GM23338 (cell line): ENCODE results near the gene CDK14. TPM values are rescaled to one million over a fixed set of nuclear protein-coding genes. Genes with fewer than 3 reads are reported as not detected.

Experiments used
- ATAC-seq: fragments of 200-7000 bp; cut with Tn5 transposase; 3 replicates; pipeline ENCODE4 v1.9.1; 2020
- DNase-seq: peaks from one replicate; pipeline ENCODE4 v3.0.0-alpha.2; 2015; ENCODE audit warnings: low spot score
- H2AFZ ChIP-seq: fragments of 200-600 bp; sonication (generic); 2 replicates; pipeline ENCODE4 v1.8.0; 2016; ENCODE audit warnings: antibody characterized with exemption, mild to moderate bottlenecking, moderate library complexity
- H3F3A ChIP-seq: fragments of 200-600 bp; sonication (generic); replicated peaks from 2 replicates; pipeline ENCODE4 v1.8.0; 2017; ENCODE audit warnings: antibody characterized with exemption, mixed run types, low read depth
- H3K27ac ChIP-seq: fragments of 200-600 bp; sonication (generic); 2 replicates; pipeline ENCODE4 v1.6.1; 2016; ENCODE audit warnings: low read depth
- H3K27me3 ChIP-seq: fragments of 200-600 bp; sonication (generic); 2 replicates; pipeline ENCODE4 v1.8.0; 2016; ENCODE audit warnings: mild to moderate bottlenecking, mixed run types, moderate library complexity; ENCODE audit not compliant: insufficient read depth
- H3K36me3 ChIP-seq: fragments of 200-600 bp; sonication (generic); 2 replicates; pipeline ENCODE4 v1.8.0; 2016; ENCODE audit warnings: mild to moderate bottlenecking; ENCODE audit not compliant: insufficient read depth
- H3K4me1 ChIP-seq: fragments of 200-600 bp; sonication (generic); 2 replicates; pipeline ENCODE4 v1.8.0; 2016; ENCODE audit warnings: mild to moderate bottlenecking, moderate library complexity; ENCODE audit not compliant: insufficient read depth
- H3K4me2 ChIP-seq: fragments of 200-600 bp; sonication (generic); 2 replicates; pipeline ENCODE4 v1.7.1; 2017; ENCODE audit warnings: mixed run types
- H3K4me3 ChIP-seq: fragments of 200-600 bp; sonication (generic); 2 replicates; pipeline ENCODE4 v1.6.1; 2016; ENCODE audit warnings: mixed run types
- H3K79me2 ChIP-seq: fragments of 200-600 bp; sonication (generic); replicated peaks from 2 replicates; pipeline ENCODE4 v1.8.0; 2017; ENCODE audit warnings: mild to moderate bottlenecking; ENCODE audit not compliant: insufficient read depth
- H3K9me2 ChIP-seq: fragments of 200-600 bp; sonication (generic); 2 replicates; pipeline ENCODE4 v1.8.0; 2017; ENCODE audit not compliant: insufficient read depth
- H4K20me1 ChIP-seq: fragments of 200-600 bp; sonication (generic); replicated peaks from 2 replicates; pipeline ENCODE4 v1.8.0; 2017; ENCODE audit warnings: mild to moderate bottlenecking; ENCODE audit not compliant: insufficient read depth
- H3K27ac Mint-ChIP-seq: 2 replicates; pipeline ENCODE4 v1.8.0; 2020; ENCODE audit warnings: inconsistent platforms, mild to moderate bottlenecking, moderate library complexity, mixed read lengths
- H3K27me3 Mint-ChIP-seq: 3 replicates; pipeline ENCODE4 v1.8.0; 2022; ENCODE audit warnings: low read depth, mild to moderate bottlenecking, moderate library complexity, mixed read lengths, inconsistent platforms; ENCODE audit not compliant: insufficient read depth, poor library complexity
- H3K36me3 Mint-ChIP-seq: 3 replicates; pipeline ENCODE4 v1.8.0; 2021; ENCODE audit warnings: low read depth, mild to moderate bottlenecking, inconsistent platforms, moderate library complexity, mixed read lengths
- H3K4me1 Mint-ChIP-seq: 3 replicates; pipeline ENCODE4 v1.8.0; 2020; ENCODE audit warnings: mild to moderate bottlenecking, inconsistent platforms, mixed read lengths
- H3K4me3 Mint-ChIP-seq: 3 replicates; pipeline ENCODE4 v1.8.0; 2021; ENCODE audit warnings: moderate library complexity, mild to moderate bottlenecking, inconsistent platforms, mixed read lengths
- H3K9me3 Mint-ChIP-seq: 3 replicates; pipeline ENCODE4 v1.8.0; 2020; ENCODE audit warnings: moderate library complexity, mild to moderate bottlenecking, inconsistent platforms, mixed read lengths
- CREB1 ChIP-seq: fragments of 250-450 bp; sonication (Bioruptor Pico); IDR thresholded peaks from 2 replicates; pipeline ENCODE4 v1.5.0; 2020; ENCODE audit warnings: low read depth, mild to moderate bottlenecking, moderate library complexity
- EZH2 ChIP-seq: fragments of 200-600 bp; sonication (generic); IDR thresholded peaks from one replicate; pipeline ENCODE4 v1.8.0; 2017; ENCODE audit warnings: antibody characterized with exemption, mild to moderate bottlenecking, low read depth; ENCODE audit not compliant: unreplicated experiment
- EZH2phosphoT487 ChIP-seq: fragments of 200-600 bp; sonication (generic); IDR thresholded peaks from one replicate; pipeline ENCODE4 v1.8.1; 2018; ENCODE audit warnings: antibody characterized with exemption; ENCODE audit not compliant: unreplicated experiment
- JUNB ChIP-seq: IDR thresholded peaks from one replicate; pipeline ENCODE4 v1.6.1; 2016; ENCODE audit warnings: antibody characterized with exemption; ENCODE audit not compliant: unreplicated experiment
- NANOG ChIP-seq: IDR thresholded peaks from 2 replicates; pipeline ENCODE4 v1.6.1; 2016; ENCODE audit warnings: antibody characterized with exemption, borderline replicate concordance
- POLR2AphosphoS5 ChIP-seq: IDR thresholded peaks from 2 replicates; pipeline ENCODE4 v1.6.1; 2016; ENCODE audit warnings: antibody characterized with exemption, low read depth
- REST ChIP-seq: IDR thresholded peaks from one replicate; pipeline ENCODE4 v1.6.1; 2018; ENCODE audit warnings: antibody characterized with exemption; ENCODE audit not compliant: unreplicated experiment
- STAT1 ChIP-seq: IDR thresholded peaks from one replicate; pipeline ENCODE4 v1.6.1; 2016; ENCODE audit warnings: antibody characterized with exemption; ENCODE audit not compliant: unreplicated experiment
- ZNF114 ChIP-seq: fragments of 250-450 bp; sonication (Bioruptor Pico); IDR thresholded peaks from 2 replicates; pipeline ENCODE4 v1.5.0; 2020; ENCODE audit warnings: mild to moderate bottlenecking, moderate library complexity
- ZNF331 ChIP-seq: fragments of 250-450 bp; sonication (Bioruptor Pico); IDR thresholded peaks from 2 replicates; pipeline ENCODE4 v1.5.0; 2020; ENCODE audit warnings: low read depth, mild to moderate bottlenecking, moderate library complexity
- ZNF462 ChIP-seq: fragments of 250-450 bp; sonication (Bioruptor Pico); IDR thresholded peaks from 2 replicates; pipeline ENCODE4 v1.5.0; 2020; ENCODE audit warnings: mild to moderate bottlenecking, moderate library complexity
- polyA plus RNA-seq: library from polyadenylated mRNA; unstranded; fragments of >200 nt; fragmentation: Nextera tagmentation; extraction: Ambion mirVana; gene quantifications from 2 replicates; pipeline ENCODE4 v1.2.1, GENCODE V29; 2016
- total RNA-seq: library from RNA; depleted of rRNA; stranded (reverse); fragments of >200 nt; shearing (Covaris generic); gene quantifications from 2 replicates; pipeline ENCODE4 v1.2.3, GENCODE V29; 2014
- TF ChIP-seq, protein P1 (sequence below): IDR thresholded peaks from 2 replicates; pipeline ENCODE4 v1.6.1; 2016; ENCODE audit warnings: antibody characterized with exemption
- TF ChIP-seq, protein P2 (sequence below), 2 experiments: fragments of 200-600 bp in 1 of 2; sonication (generic) in 1 of 2; conservative IDR thresholded peaks; 2 replicates each; pipeline versions ENCODE4 v1.5.1 to v1.6.1; 2016 to 2017; ENCODE audit warnings: antibody characterized with exemption in 2 of 2, low read depth in 2 of 2, mild to moderate bottlenecking in 2 of 2, moderate library complexity in 1 of 2

CDK14 gene
- total and polyA plus RNA-seq, 2 experiments from 2014 or later: 11.2 to 24.0 TPM

DNA sequence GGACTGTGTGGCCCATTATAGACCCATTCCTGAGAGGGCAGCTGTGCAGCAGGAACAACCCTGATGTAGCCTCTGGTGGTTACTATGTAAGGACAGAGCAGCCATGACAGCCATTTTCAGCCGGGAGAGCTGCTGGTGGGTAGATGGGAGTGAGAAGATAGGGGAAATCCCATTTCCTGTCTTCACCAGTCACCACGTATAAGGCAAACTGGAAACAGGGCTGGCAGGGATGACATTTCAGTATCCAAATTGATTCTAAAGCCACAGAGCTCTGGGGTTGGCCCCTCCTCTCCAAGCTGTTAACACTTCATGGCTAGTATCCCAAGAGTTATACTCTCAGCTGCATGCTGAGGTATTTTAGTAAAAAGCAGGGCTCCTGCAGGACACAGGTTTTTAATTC, 652.9 kb downstream of the CDK14 start:
- no peaks in the 10 kb centered on the region for H3K27me3 ChIP-seq
- no peaks in the 10 kb centered on the region for H3K4me1 ChIP-seq
- H3K36me3 ChIP-seq: no peaks in the 10 kb centered on the region
- Mint-ChIP-seq H3K4me1 (no peaks in the 10 kb centered on the region), H3K27me3 (peaks cover 6% of the 10 kb centered on the region), H3K9me3 (no peaks in the 10 kb centered on the region), H3K4me3 (no peak overlapping the region), H3K36me3 (no peaks in the 10 kb centered on the region), H3K27ac (no peak overlapping the region)
- TF ChIP-seq EZH2: no peak
- no peak for TF ChIP-seq ZNF331 (CRISPR knock-in tag)
- TF ChIP-seq, protein P1, sequence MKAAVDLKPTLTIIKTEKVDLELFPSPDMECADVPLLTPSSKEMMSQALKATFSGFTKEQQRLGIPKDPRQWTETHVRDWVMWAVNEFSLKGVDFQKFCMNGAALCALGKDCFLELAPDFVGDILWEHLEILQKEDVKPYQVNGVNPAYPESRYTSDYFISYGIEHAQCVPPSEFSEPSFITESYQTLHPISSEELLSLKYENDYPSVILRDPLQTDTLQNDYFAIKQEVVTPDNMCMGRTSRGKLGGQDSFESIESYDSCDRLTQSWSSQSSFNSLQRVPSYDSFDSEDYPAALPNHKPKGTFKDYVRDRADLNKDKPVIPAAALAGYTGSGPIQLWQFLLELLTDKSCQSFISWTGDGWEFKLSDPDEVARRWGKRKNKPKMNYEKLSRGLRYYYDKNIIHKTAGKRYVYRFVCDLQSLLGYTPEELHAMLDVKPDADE: no peak
- no peak for TF ChIP-seq NANOG
- no peak for TF ChIP-seq REST
- TF ChIP-seq, protein P2, sequence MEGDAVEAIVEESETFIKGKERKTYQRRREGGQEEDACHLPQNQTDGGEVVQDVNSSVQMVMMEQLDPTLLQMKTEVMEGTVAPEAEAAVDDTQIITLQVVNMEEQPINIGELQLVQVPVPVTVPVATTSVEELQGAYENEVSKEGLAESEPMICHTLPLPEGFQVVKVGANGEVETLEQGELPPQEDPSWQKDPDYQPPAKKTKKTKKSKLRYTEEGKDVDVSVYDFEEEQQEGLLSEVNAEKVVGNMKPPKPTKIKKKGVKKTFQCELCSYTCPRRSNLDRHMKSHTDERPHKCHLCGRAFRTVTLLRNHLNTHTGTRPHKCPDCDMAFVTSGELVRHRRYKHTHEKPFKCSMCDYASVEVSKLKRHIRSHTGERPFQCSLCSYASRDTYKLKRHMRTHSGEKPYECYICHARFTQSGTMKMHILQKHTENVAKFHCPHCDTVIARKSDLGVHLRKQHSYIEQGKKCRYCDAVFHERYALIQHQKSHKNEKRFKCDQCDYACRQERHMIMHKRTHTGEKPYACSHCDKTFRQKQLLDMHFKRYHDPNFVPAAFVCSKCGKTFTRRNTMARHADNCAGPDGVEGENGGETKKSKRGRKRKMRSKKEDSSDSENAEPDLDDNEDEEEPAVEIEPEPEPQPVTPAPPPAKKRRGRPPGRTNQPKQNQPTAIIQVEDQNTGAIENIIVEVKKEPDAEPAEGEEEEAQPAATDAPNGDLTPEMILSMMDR (conservative IDR thresholded peaks at IDR 0.05; ENCODE audit: low read depth in 2 of 2): no peak
- no peak for TF ChIP-seq ZNF114 (CRISPR knock-in tag)
- TF ChIP-seq ZNF462 (CRISPR knock-in tag): no peak
- TF ChIP-seq JUNB: no peak
- TF ChIP-seq STAT1: no peak
- TF ChIP-seq EZH2phosphoT487: no peak
- no peak for TF ChIP-seq CREB1 (CRISPR knock-in tag)
- no peak for TF ChIP-seq POLR2AphosphoS5
- peaks cover 11% of the 10 kb centered on the region; the same call in 1 of the 2 replicates for H3K9me2 ChIP-seq
- H3F3A ChIP-seq: no peaks in the 10 kb centered on the region
- H3K79me2 ChIP-seq: no peaks in the 10 kb centered on the region
- no peak overlapping the region for H3K4me2 ChIP-seq
- DNase-seq: peak; percentile 17
- no peak overlapping the region for H2AFZ ChIP-seq
- ATAC-seq: no peak
- no peaks in the 10 kb centered on the region for H4K20me1 ChIP-seq
- H3K27ac ChIP-seq: no peak overlapping the region
- H3K4me3 ChIP-seq: no peak overlapping the region
